ENCODE data around the gene MAD1L1. TPM values are rescaled to one million over a fixed set of nuclear protein-coding genes. Genes with fewer than 3 reads are reported as not detected.

The MAD1L1 gene
- total and polyA plus RNA-seq, 7 experiments from 2014 or later = 112 to 314 (median 136) TPM

GRCh38 chr7:2049782-2050510 is 182.8 kb downstream of the MAD1L1 start:
- Mint-ChIP-seq H3K4me1 (peaks cover 0 to 24% (median 15%) of the 10 kb centered on the region in 7 donors), H3K4me3 (no peak overlapping the region), H3K9me3 (peaks cover 0 to 2% (median 0%) of the 10 kb centered on the region in 11 donors), H3K27me3 (no peaks in the 10 kb centered on the region), H3K36me3 (peaks cover 0 to 9% (median 0%) of the 10 kb centered on the region in 5 donors), H3K27ac (no peak overlapping the region)
- intact Hi-C loops (cut with micrococcal nuclease) = no loop called here
- ATAC-seq (peak; percentile 57), DNase-seq (no peak)
- Histone ChIP-seq H3K9me3 (ENCODE audit: control insufficient read depth in 2 of 3, low read length in 3 of 3) (no peaks in the 10 kb centered on the region), H3K27ac (ENCODE audit: low read depth, low read length) (no peak overlapping the region), H3K36me3 (ENCODE audit: control insufficient read depth in 2 of 3, insufficient read depth in 3 of 3, low read length in 3 of 3) (peaks cover 0 to 15% (median 0%) of the 10 kb centered on the region in 3 experiments), H3K4me3 (ENCODE audit: low read length) (no peak overlapping the region), H3K27me3 (ENCODE audit: control insufficient read depth in 2 of 2, insufficient read depth in 2 of 2, low read length in 2 of 2) (no peaks in the 10 kb centered on the region), H3K4me1 (ENCODE audit: control insufficient read depth in 2 of 2, insufficient read depth in 2 of 2, low read length in 2 of 2) (peaks cover 9 to 11% of the 10 kb centered on the region in 2 donors)
- ChIA-PET CTCF (no interaction called here), POLR2A (no interaction called here)

DNA sequence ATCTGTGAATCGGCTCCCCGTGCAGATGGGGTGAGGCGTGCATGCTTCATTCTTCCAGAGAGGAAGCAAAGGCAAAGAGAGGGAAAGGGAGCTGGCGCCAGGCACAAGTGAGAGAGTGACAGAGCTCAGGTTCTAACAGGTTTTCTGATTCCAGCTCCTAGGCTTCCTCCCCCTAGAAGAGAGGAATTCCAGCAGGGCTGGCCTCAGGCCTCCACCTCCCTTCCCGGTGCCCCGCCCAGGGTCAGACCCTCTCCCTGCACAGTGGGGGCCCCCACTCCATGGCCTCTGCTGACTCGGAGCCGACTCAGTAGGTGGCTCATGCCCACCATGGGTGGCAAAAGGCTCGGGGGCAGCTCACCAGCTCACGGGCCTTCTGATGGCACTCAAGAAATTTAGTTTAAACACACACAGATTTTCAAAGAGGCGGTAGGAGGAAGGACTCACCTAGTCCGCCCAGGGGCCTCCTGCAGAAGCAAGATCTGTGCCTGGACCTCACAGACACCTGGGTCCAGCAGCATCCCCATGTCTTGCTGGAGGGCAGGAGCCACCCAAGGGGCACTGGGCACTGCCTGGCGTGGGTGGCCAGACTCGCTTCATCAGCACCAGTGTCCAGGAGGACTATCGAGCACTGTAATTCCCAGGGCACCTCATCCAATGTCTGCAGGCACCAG is 183.5 kb downstream of the MAD1L1 start:
- POLR2A ChIA-PET = no interaction called here
- CTCF ChIA-PET = no interaction called here
- Mint-ChIP-seq H3K4me1 (peaks cover 0 to 24% (median 15%) of the 10 kb centered on the region in 7 donors), H3K36me3 (peaks cover 0 to 2% (median 0%) of the 10 kb centered on the region in 5 donors), H3K4me3 (no peak overlapping the region), H3K27me3 (no peaks in the 10 kb centered on the region), H3K27ac (no peak overlapping the region), H3K9me3 (peaks cover 0 to under 1% (median 0%) of the 10 kb centered on the region in 11 donors)
- H3K4me1 ChIP-seq (ENCODE audit: control insufficient read depth in 2 of 2, insufficient read depth in 2 of 2, low read length in 2 of 2) = peaks cover 9 to 11% of the 10 kb centered on the region in 2 donors
- H3K36me3 ChIP-seq (ENCODE audit: control insufficient read depth in 2 of 3, insufficient read depth in 3 of 3, low read length in 3 of 3) = peaks cover 0 to 12% (median 0%) of the 10 kb centered on the region in 3 experiments
- ATAC-seq (no peak), DNase-seq (no peak)
- H3K27me3 ChIP-seq (ENCODE audit: control insufficient read depth in 2 of 2, insufficient read depth in 2 of 2, low read length in 2 of 2) = no peaks in the 10 kb centered on the region
- intact Hi-C loops (cut with micrococcal nuclease) = no loop called here
- H3K27ac ChIP-seq (ENCODE audit: low read depth, low read length) = no peak overlapping the region
- H3K4me3 ChIP-seq (ENCODE audit: low read length) = no peak overlapping the region
- no peaks in the 10 kb centered on the region for H3K9me3 ChIP-seq (ENCODE audit: control insufficient read depth in 2 of 3, low read length in 3 of 3)

DNA sequence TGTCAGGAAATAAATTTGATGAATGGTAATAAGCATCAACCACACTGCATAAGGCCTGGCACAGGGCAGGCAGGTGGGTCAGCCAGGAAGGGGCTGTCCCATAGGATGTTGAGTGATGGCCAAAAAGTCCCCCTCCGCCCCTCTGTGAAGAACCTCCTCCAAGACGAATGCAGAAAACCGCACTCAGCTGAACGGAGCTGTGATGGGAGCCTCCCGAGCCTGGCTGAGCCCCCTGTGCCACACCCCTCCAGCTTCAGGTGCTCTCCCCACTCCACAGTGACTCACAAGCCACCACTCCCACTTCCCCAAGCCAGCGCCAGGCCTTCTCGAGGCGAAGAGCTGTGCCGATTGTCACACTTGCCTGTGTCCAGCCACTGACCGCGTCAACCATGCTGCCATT is 184.2 kb downstream of the MAD1L1 start:
- H3K27me3 ChIP-seq (ENCODE audit: control insufficient read depth in 2 of 2, insufficient read depth in 2 of 2, low read length in 2 of 2) = no peaks in the 10 kb centered on the region
- peaks cover 9 to 11% of the 10 kb centered on the region in 2 donors for H3K4me1 ChIP-seq (ENCODE audit: control insufficient read depth in 2 of 2, insufficient read depth in 2 of 2, low read length in 2 of 2)
- no peak for ATAC-seq
- POLR2A ChIA-PET = no interaction called here
- peaks cover 0 to 3% (median 0%) of the 10 kb centered on the region in 5 donors for H3K36me3 Mint-ChIP-seq
- intact Hi-C loops (cut with micrococcal nuclease) = no loop called here
- CTCF ChIA-PET = interaction anchor here (0.8 kb wide), 1 partner anchor 651 kb away, joined by 3 read pairs; no protein-coding TSS in a partner anchor
- H3K27ac Mint-ChIP-seq = no peak overlapping the region
- peaks cover 0 to 24% (median 17%) of the 10 kb centered on the region in 7 donors for H3K4me1 Mint-ChIP-seq
- H3K27me3 Mint-ChIP-seq = no peaks in the 10 kb centered on the region
- no peaks in the 10 kb centered on the region for H3K9me3 Mint-ChIP-seq
- no peak overlapping the region for H3K4me3 ChIP-seq (ENCODE audit: low read length)
- peaks cover 0 to 9% (median 0%) of the 10 kb centered on the region in 3 experiments for H3K36me3 ChIP-seq (ENCODE audit: control insufficient read depth in 2 of 3, insufficient read depth in 3 of 3, low read length in 3 of 3)
- no peaks in the 10 kb centered on the region for H3K9me3 ChIP-seq (ENCODE audit: control insufficient read depth in 2 of 3, low read length in 3 of 3)
- H3K27ac ChIP-seq (ENCODE audit: low read depth, low read length) = no peak overlapping the region
- no peak for DNase-seq
- no peak overlapping the region for H3K4me3 Mint-ChIP-seq

DNA sequence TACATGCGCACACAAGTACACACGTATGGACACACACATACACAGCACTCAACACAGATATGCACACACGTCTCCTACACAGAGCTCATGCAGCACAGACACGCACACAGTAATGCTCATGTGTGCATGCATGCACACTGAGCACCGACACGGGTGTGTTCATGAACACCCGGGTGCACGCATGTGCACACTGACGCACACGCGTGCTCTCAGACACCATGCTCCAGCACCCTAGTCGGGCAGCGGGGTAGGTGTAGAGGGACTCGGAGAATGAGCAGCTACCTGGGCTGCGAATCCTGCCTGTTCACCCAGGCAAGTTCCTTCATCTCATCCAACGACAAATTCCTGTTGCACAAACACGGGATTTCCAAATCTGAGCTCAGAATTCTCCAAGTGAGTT is 184.7 kb downstream of the MAD1L1 start:
- Mint-ChIP-seq H3K27ac (no peak overlapping the region), H3K36me3 (peaks cover 0 to 4% (median 3%) of the 10 kb centered on the region in 5 donors), H3K4me3 (no peak overlapping the region), H3K9me3 (no peaks in the 10 kb centered on the region), H3K4me1 (peaks cover 0 to 24% (median 17%) of the 10 kb centered on the region in 7 donors), H3K27me3 (no peaks in the 10 kb centered on the region)
- ChIA-PET CTCF (interaction anchor here (0.8 kb wide), 1 partner anchor 652 kb away, joined by 3 read pairs; no protein-coding TSS in a partner anchor), POLR2A (no interaction called here)
- H3K4me1 ChIP-seq (ENCODE audit: control insufficient read depth in 2 of 2, insufficient read depth in 2 of 2, low read length in 2 of 2) = peaks cover 9 to 11% of the 10 kb centered on the region in 2 donors
- ATAC-seq (no peak), DNase-seq (no peak)
- H3K27me3 ChIP-seq (ENCODE audit: control insufficient read depth in 2 of 2, insufficient read depth in 2 of 2, low read length in 2 of 2) = no peaks in the 10 kb centered on the region
- H3K36me3 ChIP-seq (ENCODE audit: control insufficient read depth in 2 of 3, insufficient read depth in 3 of 3, low read length in 3 of 3) = peaks cover 0 to 4% (median 0%) of the 10 kb centered on the region in 3 experiments
- no peak overlapping the region for H3K27ac ChIP-seq (ENCODE audit: low read depth, low read length)
- no peaks in the 10 kb centered on the region for H3K9me3 ChIP-seq (ENCODE audit: control insufficient read depth in 2 of 3, low read length in 3 of 3)
- no peak overlapping the region for H3K4me3 ChIP-seq (ENCODE audit: low read length)
- intact Hi-C loops (cut with micrococcal nuclease) = no loop called here

- H3K27me3 Mint-ChIP-seq = no peaks in the 10 kb centered on the region
- H3K27ac ChIP-seq (ENCODE audit: low read depth, low read length) = no peak overlapping the region
- H3K9me3 ChIP-seq (ENCODE audit: control insufficient read depth in 2 of 3, low read length in 3 of 3) = no peaks in the 10 kb centered on the region
- DNase-seq = no peak
- H3K4me3 Mint-ChIP-seq = no peak overlapping the region
- ATAC-seq = no peak
- intact Hi-C loops (cut with micrococcal nuclease) = no loop called here
- H3K4me1 ChIP-seq (ENCODE audit: control insufficient read depth in 2 of 2, insufficient read depth in 2 of 2, low read length in 2 of 2) = peaks cover 9 to 11% of the 10 kb centered on the region in 2 donors
- CTCF ChIA-PET = interaction anchor here (1.1 kb wide), 1 partner anchor 31 kb away, joined by 3 read pairs; no protein-coding TSS in a partner anchor
- H3K4me3 ChIP-seq (ENCODE audit: low read length) = no peak overlapping the region
- H3K4me1 Mint-ChIP-seq = peaks cover 2 to 27% (median 19%) of the 10 kb centered on the region in 7 donors
- POLR2A ChIA-PET = no interaction called here
- no peaks in the 10 kb centered on the region for H3K27me3 ChIP-seq (ENCODE audit: control insufficient read depth in 2 of 2, insufficient read depth in 2 of 2, low read length in 2 of 2)
- peaks cover 0 to 3% (median 0%) of the 10 kb centered on the region in 11 donors for H3K9me3 Mint-ChIP-seq
- H3K27ac Mint-ChIP-seq = no peak overlapping the region
- H3K36me3 Mint-ChIP-seq = peaks cover 0 to 12% (median 7%) of the 10 kb centered on the region in 5 donors
- peaks cover 0 to 3% (median 0%) of the 10 kb centered on the region in 3 experiments for H3K36me3 ChIP-seq (ENCODE audit: control insufficient read depth in 2 of 3, insufficient read depth in 3 of 3, low read length in 3 of 3)
Measured at GRCh38 chr7:2046581-2047565, 185.9 kb downstream of the MAD1L1 start.
